Measurements from ENCODE around the gene NPL.
A peak's percentile ranks its signal among the peaks of the same experiment; 100 is the strongest.

The NPL gene

GRCh38 chr1:182817802-182818201 is 28.2 kb downstream of the NPL start:
- DNase-seq (ENCODE audit: low read depth): no peak

GRCh38 chr1:182823220-182823619 is 33.6 kb downstream of the NPL start:
- DNase-seq (ENCODE audit: low read depth): no peak

- DNase-seq (ENCODE audit: low read depth): no peak
These were observed 37.3 kb downstream of the NPL start for GRCh38 chr1:182826892-182827291.

- no peak for DNase-seq (ENCODE audit: low read depth)
These were observed 39.8 kb downstream of the NPL start for GRCh38 chr1:182829285-182829932.

GRCh38 chr1:182833271-182833670 is 43.7 kb downstream of the NPL start:
- DNase-seq (ENCODE audit: low read depth): no peak

GRCh38 chr1:182834326-182834725 is 44.8 kb downstream of the NPL start:
- DNase-seq (ENCODE audit: low read depth): no peak

- DNase-seq (ENCODE audit: low read depth): no peak
These were observed 46.2 kb downstream of the NPL start for GRCh38 chr1:182835806-182836205.

- peak; percentile 91 for DNase-seq (ENCODE audit: low read depth)
These were observed 49.9 kb downstream of the NPL start, which contains the start of gene DHX9 for GRCh38 chr1:182839209-182840066. DHX9 (plus strand) TSS chr1:182839347; CDS start chr1:182842567, 3,220 bp downstream.

GRCh38 chr1:182841368-182841988 is 51.9 kb downstream of the NPL start:
- DNase-seq (ENCODE audit: low read depth): no peak

- DNase-seq (ENCODE audit: low read depth): no peak
These were observed 52.7 kb downstream of the NPL start for GRCh38 chr1:182842265-182842664.

- no peak for DNase-seq (ENCODE audit: low read depth)
These were observed 55.8 kb downstream of the NPL start for GRCh38 chr1:182845379-182845778.

- DNase-seq (ENCODE audit: low read depth): no peak
These were observed 56.3 kb downstream of the NPL start for GRCh38 chr1:182845894-182846293.

- DNase-seq (ENCODE audit: low read depth): no peak
These were observed 57.5 kb downstream of the NPL start for GRCh38 chr1:182847105-182847504.

GRCh38 chr1:182848736-182849135 is 59.2 kb downstream of the NPL start:
- no peak for DNase-seq (ENCODE audit: low read depth)

- DNase-seq (ENCODE audit: low read depth): no peak
These were observed 60.7 kb downstream of the NPL start for GRCh38 chr1:182850319-182850718.

- no peak for DNase-seq (ENCODE audit: low read depth)
These were observed 62.3 kb downstream of the NPL start for GRCh38 chr1:182851825-182852224.

GRCh38 chr1:182855911-182856310 is 66.3 kb downstream of the NPL start:
- DNase-seq (ENCODE audit: low read depth): no peak

GRCh38 chr1:182857212-182857611 is 67.6 kb downstream of the NPL start:
- no peak for DNase-seq (ENCODE audit: low read depth)

GRCh38 chr1:182860658-182861057 is 71.1 kb downstream of the NPL start:
- DNase-seq (ENCODE audit: low read depth): no peak

- DNase-seq (ENCODE audit: low read depth): no peak
These were observed 72.4 kb downstream of the NPL start for GRCh38 chr1:182861994-182862393.

- DNase-seq (ENCODE audit: low read depth): no peak
These were observed 73.3 kb downstream of the NPL start for GRCh38 chr1:182862827-182863226.

- DNase-seq (ENCODE audit: low read depth): no peak
These were observed 74.4 kb downstream of the NPL start for GRCh38 chr1:182863940-182864339.

GRCh38 chr1:182867861-182868260 is 78.3 kb downstream of the NPL start:
- DNase-seq (ENCODE audit: low read depth): no peak
